ENCODE measurements around the gene FGF16. TPM values are rescaled to one million over a fixed set of nuclear protein-coding genes. Genes with fewer than 3 reads are reported as not detected.
A peak's percentile ranks its signal among the peaks of the same experiment; 100 is the strongest.
"Not testable (repeated sequence)": the region's sequence is repeated elsewhere in the genome, so short reads cannot be mapped to it uniquely, and the experiment has no call there.

The FGF16 gene
- total and polyA plus RNA-seq, 2 experiments from 2014 or later, result 0.27 TPM; not detected in 1

DNA sequence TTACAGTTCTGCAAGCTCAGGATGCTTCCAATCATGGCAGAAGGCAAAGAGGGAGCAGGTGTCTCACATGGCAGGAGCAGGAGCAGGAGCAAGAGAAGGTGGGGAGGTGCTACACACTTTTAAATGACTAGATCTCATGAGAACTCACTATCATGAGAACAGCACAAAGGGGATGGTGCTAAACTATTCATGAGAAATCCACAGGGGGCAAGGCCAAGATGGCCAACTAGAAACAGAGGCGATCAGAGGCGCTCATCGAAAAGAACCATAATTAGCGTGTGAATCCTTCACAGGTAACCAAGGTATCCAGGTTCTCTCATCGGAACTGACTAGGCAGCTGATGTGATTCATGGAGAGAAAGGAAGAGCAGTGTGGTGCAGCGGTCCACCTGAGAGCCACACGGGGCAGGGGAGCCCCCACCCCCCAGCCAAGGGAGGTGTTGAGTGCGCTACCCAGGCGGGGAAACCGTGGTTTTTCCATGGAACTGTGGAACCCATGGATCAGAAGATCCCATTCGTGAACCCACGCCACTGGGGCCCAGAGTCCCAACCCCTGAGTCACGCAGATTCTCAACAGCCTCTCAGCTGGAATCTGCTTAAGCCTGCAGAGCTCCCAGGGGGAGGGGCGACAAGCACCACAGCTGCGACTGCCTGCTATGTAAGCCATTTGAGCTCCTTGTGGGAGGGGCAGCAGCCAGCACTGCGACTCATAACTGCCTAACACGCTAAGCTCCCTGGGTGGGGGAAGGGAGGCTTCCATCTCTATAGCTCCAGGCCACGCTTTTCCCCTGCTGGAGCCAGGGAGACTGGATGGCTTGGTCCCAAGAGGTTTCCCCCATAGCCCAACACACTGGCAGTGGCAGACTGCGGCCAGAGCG is 46.7 kb downstream of the FGF16 start:
- TF ChIP-seq EZH2phosphoT487 (IDR thresholded peaks at IDR 0.05; ENCODE audit: low read depth, severe bottlenecking, unreplicated experiment) (no peak), EZH2 (IDR thresholded peaks at IDR 0.05; ENCODE audit: borderline replicate concordance) (no peak)
- Histone ChIP-seq H3K27me3 (no peaks in the 10 kb centered on the region), H4K20me1 (ENCODE audit: insufficient read depth, poor library complexity, severe bottlenecking) (no peaks in the 10 kb centered on the region), H3K9me2 (replicated peaks; ENCODE audit: insufficient read depth) (no peaks in the 10 kb centered on the region), H3K4me1 (ENCODE audit: insufficient read depth) (no peaks in the 10 kb centered on the region), H2AFZ (no peak overlapping the region), H3K4me3 (no peak overlapping the region), H3K36me3 (replicated peaks; ENCODE audit: insufficient read depth, low read depth) (no peaks in the 10 kb centered on the region), H3K4me2 (peak overlapping the region; percentile 52), H3K9me3 (ENCODE audit: low read depth) (no peaks in the 10 kb centered on the region), H3K79me2 (no peaks in the 10 kb centered on the region), H3K27ac (no peak overlapping the region)
- 57% methylated on average over 20 of the region's 20 CpGs for WGBS (ENCODE audit: low lambda C conversion rate, missing lambda C conversion rate)
- DNase-seq (ENCODE audit: low spot score), result peak; percentile 75

GRCh38 chrX:77500164-77500563 is 53.0 kb downstream of the FGF16 start:
- H4K20me1 ChIP-seq (ENCODE audit: insufficient read depth, poor library complexity, severe bottlenecking); H3K36me3 ChIP-seq (replicated peaks; ENCODE audit: insufficient read depth, low read depth); H3K9me2 ChIP-seq (replicated peaks; ENCODE audit: insufficient read depth); H3K4me1 ChIP-seq (ENCODE audit: insufficient read depth); H3K9me3 ChIP-seq (ENCODE audit: low read depth); H3K4me2 ChIP-seq; H2AFZ ChIP-seq; H3K27me3 ChIP-seq; H3K79me2 ChIP-seq; H3K27ac ChIP-seq; DNase-seq (ENCODE audit: low spot score); H3K4me3 ChIP-seq: not testable (repeated sequence)
- WGBS (ENCODE audit: low lambda C conversion rate, missing lambda C conversion rate), result 82% methylated on average over 1 of the region's 1 CpG

DNA sequence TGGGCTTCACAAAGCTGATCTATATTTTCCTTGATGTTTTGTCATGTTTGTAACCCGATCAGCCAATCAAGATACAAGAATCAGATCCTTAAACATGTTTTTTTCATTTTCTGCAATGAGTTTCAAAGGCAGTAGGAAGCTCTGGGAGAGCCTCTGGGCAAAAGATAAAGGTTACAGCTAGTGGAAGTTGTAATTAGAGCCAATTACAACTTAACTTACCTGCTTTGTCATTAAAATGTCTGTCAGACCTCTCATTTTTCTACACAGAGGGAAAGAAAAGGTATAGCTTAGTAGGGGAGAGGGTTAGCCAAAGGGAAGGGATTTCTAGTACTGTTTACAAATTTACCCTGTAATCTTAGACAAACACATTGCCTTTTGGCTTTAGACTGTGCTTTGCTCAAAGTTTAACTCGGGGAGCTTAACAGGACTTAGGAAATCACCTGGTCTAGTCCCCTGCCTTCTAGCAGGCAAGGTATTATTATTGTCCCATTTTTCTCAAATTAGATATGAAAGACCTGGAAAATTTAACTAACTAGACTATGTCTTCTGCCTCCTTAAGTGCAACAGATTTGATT is 55.8 kb downstream of the FGF16 start:
- no peaks in the 10 kb centered on the region for H3K27me3 ChIP-seq
- no peaks in the 10 kb centered on the region for H3K4me1 ChIP-seq (ENCODE audit: insufficient read depth)
- no peaks in the 10 kb centered on the region for H3K79me2 ChIP-seq
- H2AFZ ChIP-seq, result no peak overlapping the region
- no peak for DNase-seq (ENCODE audit: low spot score)
- no peaks in the 10 kb centered on the region for H4K20me1 ChIP-seq (ENCODE audit: insufficient read depth, poor library complexity, severe bottlenecking)
- H3K36me3 ChIP-seq (replicated peaks; ENCODE audit: insufficient read depth, low read depth), result no peaks in the 10 kb centered on the region
- no peaks in the 10 kb centered on the region for H3K9me2 ChIP-seq (replicated peaks; ENCODE audit: insufficient read depth)
- H3K4me2 ChIP-seq, result no peak overlapping the region
- TF ChIP-seq, protein P1, sequence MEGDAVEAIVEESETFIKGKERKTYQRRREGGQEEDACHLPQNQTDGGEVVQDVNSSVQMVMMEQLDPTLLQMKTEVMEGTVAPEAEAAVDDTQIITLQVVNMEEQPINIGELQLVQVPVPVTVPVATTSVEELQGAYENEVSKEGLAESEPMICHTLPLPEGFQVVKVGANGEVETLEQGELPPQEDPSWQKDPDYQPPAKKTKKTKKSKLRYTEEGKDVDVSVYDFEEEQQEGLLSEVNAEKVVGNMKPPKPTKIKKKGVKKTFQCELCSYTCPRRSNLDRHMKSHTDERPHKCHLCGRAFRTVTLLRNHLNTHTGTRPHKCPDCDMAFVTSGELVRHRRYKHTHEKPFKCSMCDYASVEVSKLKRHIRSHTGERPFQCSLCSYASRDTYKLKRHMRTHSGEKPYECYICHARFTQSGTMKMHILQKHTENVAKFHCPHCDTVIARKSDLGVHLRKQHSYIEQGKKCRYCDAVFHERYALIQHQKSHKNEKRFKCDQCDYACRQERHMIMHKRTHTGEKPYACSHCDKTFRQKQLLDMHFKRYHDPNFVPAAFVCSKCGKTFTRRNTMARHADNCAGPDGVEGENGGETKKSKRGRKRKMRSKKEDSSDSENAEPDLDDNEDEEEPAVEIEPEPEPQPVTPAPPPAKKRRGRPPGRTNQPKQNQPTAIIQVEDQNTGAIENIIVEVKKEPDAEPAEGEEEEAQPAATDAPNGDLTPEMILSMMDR (IDR thresholded peaks at IDR 0.05; ENCODE audit: poor library complexity), result no peak
- TF ChIP-seq EZH2phosphoT487 (IDR thresholded peaks at IDR 0.05; ENCODE audit: low read depth, severe bottlenecking, unreplicated experiment) (no peak), EZH2 (IDR thresholded peaks at IDR 0.05; ENCODE audit: borderline replicate concordance) (no peak)
- H3K4me3 ChIP-seq, result no peak overlapping the region
- no peak overlapping the region for H3K27ac ChIP-seq
- WGBS (ENCODE audit: low lambda C conversion rate, missing lambda C conversion rate), result 16% methylated on average over 2 of the region's 2 CpGs
- H3K9me3 ChIP-seq (ENCODE audit: low read depth), result peaks cover 9% of the 10 kb centered on the region

DNA sequence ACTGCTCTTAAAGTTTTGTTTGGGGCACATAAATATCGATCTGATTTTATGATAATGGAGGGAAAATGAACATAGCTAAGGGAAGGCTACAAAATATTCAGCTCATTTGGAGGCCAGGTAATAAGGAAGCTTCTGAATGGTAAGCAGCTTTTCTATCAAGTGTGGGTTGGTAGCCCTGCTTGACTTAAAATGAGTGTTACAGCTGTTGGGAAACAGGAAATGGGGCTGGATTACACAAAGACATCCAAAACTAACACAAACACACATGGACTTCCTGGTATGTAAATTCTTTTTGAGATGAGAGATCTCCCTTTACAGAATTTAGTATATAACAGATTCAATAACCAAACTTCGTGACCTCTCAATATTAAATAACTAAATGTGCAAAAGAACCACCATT is 58.0 kb downstream of the FGF16 start:
- DNase-seq (ENCODE audit: low spot score), result no peak
- peaks cover 9% of the 10 kb centered on the region for H3K9me3 ChIP-seq (ENCODE audit: low read depth)
- no peak overlapping the region for H3K27ac ChIP-seq
- no peak for TF ChIP-seq EZH2phosphoT487 (IDR thresholded peaks at IDR 0.05; ENCODE audit: low read depth, severe bottlenecking, unreplicated experiment)
- TF ChIP-seq, protein P1 (IDR thresholded peaks at IDR 0.05; ENCODE audit: poor library complexity), result no peak
- no peak for TF ChIP-seq EZH2 (IDR thresholded peaks at IDR 0.05; ENCODE audit: borderline replicate concordance)
- no peaks in the 10 kb centered on the region for H3K36me3 ChIP-seq (replicated peaks; ENCODE audit: insufficient read depth, low read depth)
- H2AFZ ChIP-seq, result no peak overlapping the region
- no peaks in the 10 kb centered on the region for H4K20me1 ChIP-seq (ENCODE audit: insufficient read depth, poor library complexity, severe bottlenecking)
- H3K4me3 ChIP-seq, result no peak overlapping the region
- no peaks in the 10 kb centered on the region for H3K9me2 ChIP-seq (replicated peaks; ENCODE audit: insufficient read depth)
- no peaks in the 10 kb centered on the region for H3K4me1 ChIP-seq (ENCODE audit: insufficient read depth)
- H3K27me3 ChIP-seq, result no peaks in the 10 kb centered on the region
- no peaks in the 10 kb centered on the region for H3K79me2 ChIP-seq
- no peak overlapping the region for H3K4me2 ChIP-seq
- WGBS (ENCODE audit: low lambda C conversion rate, missing lambda C conversion rate), result 72% methylated on average over 2 of the region's 2 CpGs

Data from hepatocyte (in vitro differentiated cells).